Activated CD4-positive, alpha-beta memory T cell treated with anti-CD3 and anti-CD28 coated beads, Interleukin-2, amount 10 ng/mL, durations not matched to agents 7 days and 5 days (primary cell): ENCODE results near the gene KRT6A. TPM values are rescaled to one million over a fixed set of nuclear protein-coding genes. Genes with fewer than 3 reads are reported as not detected.

ENCODE experiments used
- CTCF ChIA-PET: fragments of 350-600 bp; sonication (Branson Sonifier 250); formaldehyde crosslinking; loops from one replicate; lab custom pipeline; 2021; ENCODE audit warnings: antibody characterized with exemption, inconsistent platforms; lab: Charles Lee
- POLR2A ChIA-PET: fragments of 350-600 bp; sonication (Branson Sonifier 250); formaldehyde crosslinking; loops from one replicate; lab custom pipeline; 2021; ENCODE audit warnings: antibody characterized with exemption; lab: Charles Lee
- DNase-seq: peaks from one replicate; pipeline ENCODE4 v3.0.0-alpha.2; 2020
- H3K27ac Mint-ChIP-seq: one replicate; pipeline ENCODE4 v1.8.0; 2021; ENCODE audit warnings: mild to moderate bottlenecking, mixed read lengths
- H3K27me3 Mint-ChIP-seq: one replicate; pipeline ENCODE4 v1.8.0; 2021; ENCODE audit warnings: mixed read lengths
- H3K36me3 Mint-ChIP-seq: one replicate; pipeline ENCODE4 v1.8.0; 2021; ENCODE audit warnings: low read depth, mixed read lengths
- H3K4me1 Mint-ChIP-seq: one replicate; pipeline ENCODE4 v1.8.0; 2021; ENCODE audit warnings: mixed read lengths
- H3K4me3 Mint-ChIP-seq: one replicate; pipeline ENCODE4 v1.8.0; 2021; ENCODE audit warnings: mild to moderate bottlenecking, mixed read lengths
- H3K9me3 Mint-ChIP-seq: one replicate; pipeline ENCODE4 v1.8.0; 2021; ENCODE audit warnings: mixed read lengths
- total RNA-seq, 2 experiments: library from RNA; stranded (reverse); gene quantifications; one replicate each; pipeline ENCODE4 v1.2.3, GENCODE V29; 2021

KRT6A gene
- total RNA-seq: not detected

DNA sequence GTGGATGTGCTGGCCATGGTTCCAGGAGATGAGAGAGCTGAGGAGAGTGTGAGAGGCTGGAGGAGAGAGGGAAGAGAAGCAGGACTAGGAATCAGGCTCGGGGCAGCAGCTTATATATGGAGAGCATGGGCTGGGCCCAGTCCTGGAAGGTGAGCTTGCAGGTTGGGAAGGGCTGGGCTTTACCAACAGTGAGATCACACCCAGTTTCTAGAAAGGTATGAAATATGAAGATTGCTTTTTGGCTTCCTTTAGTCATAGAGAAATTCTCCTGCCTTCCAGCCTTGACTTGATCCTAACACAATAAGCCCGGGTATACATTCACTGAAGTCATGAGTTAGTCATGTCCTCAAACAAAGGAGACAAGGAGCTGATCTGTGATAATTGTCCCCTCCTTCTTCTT is at the start of gene KRT6A:
Gene KRT6A (minus strand): TSS at position 86 of the 400 bp plus-strand sequence. CDS start 69 bp downstream, at position 17.
- Mint-ChIP-seq H3K36me3 (no peaks in the 10 kb centered on the region), H3K9me3 (no peaks in the 10 kb centered on the region)

DNA sequence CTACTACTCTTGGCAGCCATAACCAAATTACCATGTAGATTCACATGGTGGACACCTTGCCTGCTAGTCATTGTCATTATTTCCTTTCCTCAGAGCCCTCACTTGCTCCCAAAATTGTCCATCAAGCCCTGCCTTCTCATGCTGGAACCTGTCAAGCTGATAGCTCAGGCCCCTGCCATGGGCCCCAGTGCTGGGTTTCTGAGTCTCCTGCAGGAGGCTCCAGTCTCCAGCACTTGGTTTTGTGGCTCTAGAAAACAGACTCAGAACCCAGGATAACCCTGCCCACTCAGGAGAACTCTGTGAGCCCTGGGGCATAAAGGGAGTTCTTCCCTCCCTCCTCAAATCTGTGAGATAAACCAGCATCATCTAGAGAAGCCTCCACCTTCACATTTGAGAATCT is 49.1 kb upstream of the KRT6A start:
- Mint-ChIP-seq H3K27ac (no peak overlapping the region), H3K36me3 (no peaks in the 10 kb centered on the region), H3K4me3 (no peak overlapping the region), H3K27me3 (no peaks in the 10 kb centered on the region), H3K9me3 (no peaks in the 10 kb centered on the region), H3K4me1 (peaks cover 6% of the 10 kb centered on the region)
- POLR2A ChIA-PET: no interaction called here
- no peak for DNase-seq
- CTCF ChIA-PET: no interaction called here

More for the DNA sequence above, at the start of gene KRT6A:
- POLR2A ChIA-PET: no interaction called here
- Mint-ChIP-seq H3K27ac (no peak within 1 kb of the TSS), H3K27me3 (peaks cover 22% of the 10 kb centered on the region), H3K4me3 (no peak within 1 kb of the TSS), H3K4me1 (no peaks in the 10 kb centered on the region)
- DNase-seq: no peak
- CTCF ChIA-PET: no interaction called here

DNA sequence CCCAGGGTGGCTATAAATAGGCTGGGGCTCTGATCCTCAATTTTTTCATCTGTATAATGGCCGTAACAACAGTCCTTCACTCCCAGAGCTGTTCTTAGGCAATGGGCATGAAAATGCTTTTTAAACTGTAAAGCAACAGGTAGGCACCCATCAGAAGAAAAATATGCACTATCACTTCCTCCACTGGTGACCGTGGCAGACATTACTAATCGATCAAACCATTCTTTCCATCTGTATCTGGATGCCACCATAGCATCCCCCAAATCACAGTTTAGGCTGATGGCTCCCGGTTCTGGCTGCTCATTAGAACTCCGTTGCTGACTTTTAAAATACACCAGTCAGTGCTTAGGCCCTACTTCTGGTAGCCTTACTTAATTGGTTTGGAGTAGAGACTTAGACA is 48.7 kb upstream of the KRT6A start:
- CTCF ChIA-PET: no interaction called here
- H3K4me1 Mint-ChIP-seq: peaks cover 6% of the 10 kb centered on the region
- no peaks in the 10 kb centered on the region for H3K9me3 Mint-ChIP-seq
- no peak overlapping the region for H3K4me3 Mint-ChIP-seq
- DNase-seq: no peak
- no peaks in the 10 kb centered on the region for H3K36me3 Mint-ChIP-seq
- no peak overlapping the region for H3K27ac Mint-ChIP-seq
- POLR2A ChIA-PET: no interaction called here
- no peaks in the 10 kb centered on the region for H3K27me3 Mint-ChIP-seq

DNA sequence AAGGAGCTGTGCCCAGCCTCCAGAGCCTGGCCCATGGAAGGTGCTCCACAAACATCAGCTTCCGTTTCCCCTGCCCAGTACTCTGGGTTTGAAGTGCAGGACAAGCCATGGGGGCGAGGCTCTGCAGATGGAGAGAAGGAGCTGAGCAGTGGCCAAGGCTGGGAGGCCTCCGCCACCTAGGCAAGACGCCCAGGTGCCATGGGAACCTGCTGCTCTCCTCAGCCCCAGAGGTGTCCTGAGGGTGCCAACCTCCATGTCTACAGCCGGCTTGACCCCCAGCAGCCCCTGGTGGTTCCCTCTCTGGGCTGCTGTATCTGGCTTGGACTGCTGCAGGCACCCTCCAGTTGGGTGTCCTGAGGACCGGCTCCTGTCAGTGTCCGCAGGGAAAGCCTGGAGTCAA is 47.5 kb upstream of the KRT6A start:
- H3K9me3 Mint-ChIP-seq: no peaks in the 10 kb centered on the region
- no peaks in the 10 kb centered on the region for H3K27me3 Mint-ChIP-seq
- H3K4me1 Mint-ChIP-seq: peaks cover 6% of the 10 kb centered on the region
- no peak for DNase-seq
- ChIA-PET POLR2A (no interaction called here), CTCF (interaction anchor here (0.8 kb wide), 1 partner anchor 516 kb away, joined by 3 read pairs; no protein-coding TSS in a partner anchor)
- no peaks in the 10 kb centered on the region for H3K36me3 Mint-ChIP-seq
- no peak overlapping the region for H3K27ac Mint-ChIP-seq
- no peak overlapping the region for H3K4me3 Mint-ChIP-seq

DNA sequence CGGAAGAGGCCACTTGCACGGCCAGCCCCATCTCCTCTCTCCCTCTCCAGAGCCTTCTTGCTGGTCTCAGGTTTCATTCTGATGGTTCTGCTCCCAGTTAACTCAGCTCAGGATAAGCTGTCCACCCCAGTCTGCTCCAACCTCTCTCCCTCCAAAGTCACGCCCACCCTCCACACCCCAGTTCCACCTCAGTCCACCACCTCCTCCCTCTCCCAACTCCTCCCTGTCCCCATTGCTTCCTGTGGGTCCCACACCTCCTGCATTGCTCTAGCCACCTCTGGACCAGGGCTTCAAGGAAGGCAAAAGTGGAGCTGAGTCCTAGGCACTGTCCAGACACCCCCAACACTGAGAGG is 46.7 kb upstream of the KRT6A start:
- H3K27me3 Mint-ChIP-seq: no peaks in the 10 kb centered on the region
- no peak overlapping the region for H3K27ac Mint-ChIP-seq
- CTCF ChIA-PET: interaction anchor here (0.8 kb wide), 1 partner anchor 515 kb away, joined by 3 read pairs; no protein-coding TSS in a partner anchor
- no peak for DNase-seq
- no peaks in the 10 kb centered on the region for H3K36me3 Mint-ChIP-seq
- no peaks in the 10 kb centered on the region for H3K9me3 Mint-ChIP-seq
- no peak overlapping the region for H3K4me3 Mint-ChIP-seq
- POLR2A ChIA-PET: no interaction called here
- H3K4me1 Mint-ChIP-seq: peaks cover 6% of the 10 kb centered on the region

DNA sequence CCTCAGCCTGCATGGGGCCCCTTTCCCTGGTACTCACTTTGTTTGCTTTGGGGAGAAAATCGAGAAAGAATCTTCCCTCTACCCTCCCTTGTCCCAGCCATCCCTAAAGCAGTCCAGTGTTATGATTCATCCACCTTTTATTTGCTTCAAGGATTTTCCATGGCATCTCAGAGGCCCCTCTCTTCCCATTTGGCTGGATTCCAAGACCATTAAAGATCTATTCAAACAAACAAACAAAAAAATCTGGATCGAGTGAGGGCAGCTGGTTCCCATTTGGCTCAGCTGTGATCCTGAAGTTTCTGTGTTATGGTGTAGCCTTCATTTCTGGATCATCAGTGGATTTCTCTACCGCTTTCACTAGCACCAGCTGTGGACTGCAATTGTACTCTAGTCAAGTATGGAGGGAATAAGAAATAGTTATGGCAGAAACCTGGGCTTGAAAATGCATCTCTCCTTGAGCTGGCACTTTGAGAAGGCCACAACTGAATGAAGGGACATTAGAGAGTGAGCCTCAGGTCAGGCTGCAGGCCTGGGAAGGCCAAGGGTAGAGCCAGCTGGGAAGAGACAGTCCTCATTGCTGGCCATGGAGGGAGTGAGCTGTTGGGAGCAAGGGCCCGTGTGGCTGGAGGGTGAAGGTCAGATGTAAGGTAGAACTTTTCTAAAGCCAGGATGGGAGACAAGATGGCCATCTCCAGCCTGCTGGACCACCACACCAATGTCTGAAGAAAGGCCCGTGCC is 46.2 kb upstream of the KRT6A start:
- H3K27ac Mint-ChIP-seq: no peak overlapping the region
- no peaks in the 10 kb centered on the region for H3K27me3 Mint-ChIP-seq
- CTCF ChIA-PET: no interaction called here
- H3K36me3 Mint-ChIP-seq: no peaks in the 10 kb centered on the region
- DNase-seq: no peak
- POLR2A ChIA-PET: no interaction called here
- peaks cover 6% of the 10 kb centered on the region for H3K4me1 Mint-ChIP-seq
- no peaks in the 10 kb centered on the region for H3K9me3 Mint-ChIP-seq
- H3K4me3 Mint-ChIP-seq: no peak overlapping the region

DNA sequence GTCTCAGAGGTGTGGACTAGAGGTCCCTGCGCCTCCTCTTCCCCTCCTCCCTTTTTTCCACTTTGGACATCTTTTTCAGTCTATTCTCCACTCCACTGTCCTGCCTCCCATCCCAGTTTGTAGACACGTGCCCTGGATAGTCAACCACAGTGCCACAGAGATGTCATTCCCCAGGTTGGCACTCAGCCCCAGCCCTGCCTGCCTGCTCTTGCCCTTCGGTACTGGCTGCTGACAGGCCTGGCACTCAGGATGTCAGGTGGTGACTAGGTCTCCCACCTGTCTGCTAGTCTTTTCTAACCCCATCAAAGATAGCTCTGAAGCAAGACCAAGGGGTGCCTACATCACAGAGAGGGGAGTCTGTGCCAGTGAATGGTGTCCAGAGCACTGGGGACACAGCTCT is 44.0 kb upstream of the KRT6A start:
- Mint-ChIP-seq H3K27me3 (no peaks in the 10 kb centered on the region), H3K4me1 (no peaks in the 10 kb centered on the region), H3K36me3 (no peaks in the 10 kb centered on the region), H3K9me3 (no peaks in the 10 kb centered on the region), H3K27ac (no peak overlapping the region), H3K4me3 (no peak overlapping the region)
- CTCF ChIA-PET: no interaction called here
- POLR2A ChIA-PET: no interaction called here
- DNase-seq: no peak

DNA sequence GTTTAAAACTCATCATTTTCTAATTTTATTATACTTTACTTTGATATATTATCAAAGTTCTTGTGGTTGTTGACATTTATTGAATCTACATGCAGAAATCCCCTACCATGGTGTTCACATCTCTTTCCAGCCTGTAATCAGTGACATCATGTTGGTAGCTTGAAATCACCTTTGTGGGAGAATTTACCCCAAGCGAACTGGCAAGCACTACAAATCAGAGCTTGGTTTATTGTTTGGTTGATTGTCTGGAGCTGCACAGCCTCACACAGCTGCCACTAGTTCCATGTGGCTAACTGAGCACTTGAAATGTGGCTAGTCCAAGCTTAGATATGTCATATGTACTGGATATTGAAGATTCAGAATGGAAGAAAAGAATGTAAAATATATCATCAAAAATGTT is 42.5 kb upstream of the KRT6A start:
- Mint-ChIP-seq H3K27me3 (no peaks in the 10 kb centered on the region), H3K36me3 (no peaks in the 10 kb centered on the region), H3K27ac (no peak overlapping the region), H3K9me3 (no peaks in the 10 kb centered on the region), H3K4me3 (no peak overlapping the region), H3K4me1 (no peaks in the 10 kb centered on the region)
- no peak for DNase-seq
- ChIA-PET POLR2A (no interaction called here), CTCF (no interaction called here)

DNA sequence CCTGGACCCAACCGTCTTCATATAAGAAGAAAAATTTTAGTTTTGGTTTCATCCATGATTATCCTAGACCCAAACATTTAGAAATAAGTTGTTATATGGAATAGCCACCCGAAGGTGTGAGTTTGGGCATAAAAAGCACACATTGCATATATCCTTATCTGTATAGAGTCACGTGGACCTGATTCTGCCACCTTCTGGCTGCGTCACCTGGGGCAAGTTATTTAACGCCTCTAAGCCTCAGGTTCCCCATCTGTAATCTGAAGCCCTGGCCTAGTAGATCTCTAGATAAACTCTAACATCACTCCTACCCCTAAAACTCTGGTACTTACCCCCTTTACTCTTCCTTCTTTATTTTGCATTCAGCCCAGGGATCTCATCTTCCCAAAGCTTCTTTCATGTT is 41.4 kb upstream of the KRT6A start:
- Mint-ChIP-seq H3K27me3 (no peaks in the 10 kb centered on the region), H3K4me3 (no peak overlapping the region), H3K36me3 (no peaks in the 10 kb centered on the region), H3K27ac (no peak overlapping the region), H3K4me1 (no peaks in the 10 kb centered on the region), H3K9me3 (no peaks in the 10 kb centered on the region)
- no peak for DNase-seq
- POLR2A ChIA-PET: no interaction called here
- CTCF ChIA-PET: interaction anchor here (0.6 kb wide), 1 partner anchor 151 kb away, joined by 4 read pairs; no protein-coding TSS in a partner anchor

DNA sequence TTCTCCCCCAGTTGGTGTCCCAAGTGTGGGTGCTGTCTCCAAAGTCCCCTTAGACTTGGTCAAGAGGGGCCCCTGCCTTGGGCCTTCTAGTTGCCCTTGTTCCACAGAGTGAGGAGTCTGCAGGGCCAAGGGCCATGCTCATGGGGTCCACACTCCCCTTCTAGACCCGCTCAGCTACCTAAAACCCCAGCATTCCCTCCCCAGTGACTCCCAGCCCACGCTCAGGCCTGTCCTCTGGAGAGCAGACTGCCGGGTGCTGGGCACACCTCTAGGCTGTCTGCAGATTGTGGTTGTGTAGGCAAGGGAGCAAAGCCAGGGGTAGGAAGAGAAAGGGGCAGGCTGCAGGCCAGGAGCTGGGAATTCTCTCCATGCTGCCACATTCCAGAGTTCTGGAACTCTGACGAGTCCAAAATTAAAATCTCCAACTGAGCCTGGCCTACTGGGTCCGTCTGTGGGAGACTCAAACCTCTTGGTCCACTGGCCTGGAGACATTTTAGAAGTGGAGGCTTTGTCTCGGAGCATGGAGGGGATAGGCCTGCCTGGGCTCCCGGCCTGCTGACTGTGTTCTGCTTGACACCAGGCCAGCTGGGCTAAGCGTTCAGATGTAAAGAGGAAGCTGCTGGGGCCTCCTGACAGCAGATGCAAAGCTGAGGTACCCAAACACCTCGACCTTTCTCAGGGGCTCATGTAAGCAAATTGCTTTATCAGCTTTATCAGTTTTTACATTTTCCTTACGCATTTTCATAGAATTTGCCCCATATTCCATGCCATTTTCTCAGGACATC is 40.8 kb upstream of the KRT6A start:
- Mint-ChIP-seq H3K27me3 (no peaks in the 10 kb centered on the region), H3K36me3 (no peaks in the 10 kb centered on the region), H3K9me3 (no peaks in the 10 kb centered on the region), H3K4me3 (no peak overlapping the region), H3K4me1 (no peaks in the 10 kb centered on the region), H3K27ac (no peak overlapping the region)
- DNase-seq: no peak
- ChIA-PET CTCF (no interaction called here), POLR2A (no interaction called here)

DNA sequence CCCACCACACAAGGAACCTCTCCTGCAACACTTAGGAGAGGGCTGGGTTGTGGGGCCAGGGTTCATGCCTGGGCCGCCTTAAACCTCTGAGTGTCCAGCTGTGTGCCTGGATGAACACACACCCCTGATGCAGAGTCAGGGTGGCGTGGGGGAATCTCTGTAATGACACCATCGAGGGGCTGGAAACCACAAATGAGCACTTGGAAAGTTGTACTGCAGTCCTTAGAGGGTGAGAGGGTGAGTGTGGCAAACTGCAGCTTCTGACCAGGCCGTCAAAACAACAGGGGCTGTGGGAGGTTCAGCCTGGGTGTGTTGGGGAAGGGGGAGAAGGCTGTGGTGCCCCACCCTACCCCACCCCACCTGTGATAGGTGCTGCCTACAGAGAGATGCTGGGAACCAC is 39.6 kb upstream of the KRT6A start:
- no peak overlapping the region for H3K27ac Mint-ChIP-seq
- H3K4me3 Mint-ChIP-seq: no peak overlapping the region
- POLR2A ChIA-PET: no interaction called here
- CTCF ChIA-PET: no interaction called here
- no peaks in the 10 kb centered on the region for H3K9me3 Mint-ChIP-seq
- no peaks in the 10 kb centered on the region for H3K27me3 Mint-ChIP-seq
- H3K36me3 Mint-ChIP-seq: no peaks in the 10 kb centered on the region
- H3K4me1 Mint-ChIP-seq: no peaks in the 10 kb centered on the region
- DNase-seq: no peak

DNA sequence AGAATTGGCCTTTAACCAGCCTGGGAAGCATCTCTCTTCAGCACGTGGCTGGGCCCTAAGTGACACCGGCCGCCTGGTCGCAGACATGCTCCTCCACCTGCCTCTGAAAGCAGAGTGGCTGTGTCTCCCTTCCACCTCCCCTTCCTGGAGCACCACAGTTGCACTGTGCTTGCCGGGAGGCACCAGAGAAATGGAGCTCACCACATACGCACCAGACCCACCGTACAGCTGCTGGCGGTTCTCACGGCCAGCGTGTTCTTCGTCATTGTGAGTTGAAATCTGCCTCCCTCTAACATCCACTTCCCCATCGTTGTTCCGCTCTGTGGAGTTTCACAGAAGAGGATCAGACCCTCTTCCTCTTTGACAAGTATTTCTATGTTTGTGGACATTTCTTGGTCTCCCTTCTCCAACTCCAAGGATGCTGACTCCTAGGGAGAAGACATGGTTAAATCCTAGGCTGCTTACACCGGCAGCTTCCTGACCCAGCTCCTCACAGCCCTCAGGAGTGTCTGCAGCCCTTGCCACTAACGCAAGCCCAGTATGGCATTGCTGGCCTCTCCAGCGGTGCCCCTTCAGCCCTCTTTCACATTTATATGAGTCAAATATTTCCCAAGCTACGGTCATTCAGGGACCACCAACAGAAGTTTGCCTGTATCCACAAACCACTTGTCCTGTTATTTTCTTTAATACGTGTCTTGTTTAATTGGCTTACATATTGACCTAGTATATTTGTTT is 38.7 kb upstream of the KRT6A start:
- ChIA-PET CTCF (no interaction called here), POLR2A (no interaction called here)
- no peaks in the 10 kb centered on the region for H3K27me3 Mint-ChIP-seq
- no peaks in the 10 kb centered on the region for H3K9me3 Mint-ChIP-seq
- no peak overlapping the region for H3K27ac Mint-ChIP-seq
- H3K36me3 Mint-ChIP-seq: no peaks in the 10 kb centered on the region
- H3K4me1 Mint-ChIP-seq: peaks cover 4% of the 10 kb centered on the region
- DNase-seq: no peak
- no peak overlapping the region for H3K4me3 Mint-ChIP-seq

DNA sequence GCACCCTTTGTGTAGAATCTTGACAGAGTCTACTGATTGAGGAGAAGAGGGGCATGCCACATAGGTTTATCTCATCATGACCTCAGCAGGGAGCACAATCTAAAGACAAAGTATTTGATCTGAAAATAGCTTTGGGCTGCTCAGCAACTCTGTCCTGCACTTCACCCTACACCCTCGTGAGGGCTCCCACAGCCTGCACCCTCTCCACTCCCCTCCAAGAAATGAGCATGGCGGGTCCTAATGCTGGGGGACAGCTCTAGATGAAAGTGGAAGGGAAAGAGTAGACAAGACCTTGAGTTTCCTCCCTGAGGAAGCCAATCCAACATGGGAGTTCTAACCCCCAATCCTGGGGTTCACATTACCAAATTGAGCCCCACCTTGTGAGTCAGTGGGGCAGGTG is 37.8 kb upstream of the KRT6A start:
- peaks cover 8% of the 10 kb centered on the region for H3K4me1 Mint-ChIP-seq
- POLR2A ChIA-PET: no interaction called here

More for the DNA sequence above, 37.8 kb upstream of the KRT6A start:
- Mint-ChIP-seq H3K27ac (no peak overlapping the region), H3K9me3 (no peaks in the 10 kb centered on the region), H3K27me3 (no peaks in the 10 kb centered on the region), H3K36me3 (no peaks in the 10 kb centered on the region), H3K4me3 (no peak overlapping the region)
- DNase-seq: no peak
- CTCF ChIA-PET: no interaction called here
